HG02870 (cell line): Measurements from ENCODE around the gene CRYZL1.

Experiments
- ATAC-seq: cut with Tn5 transposase; IDR thresholded peaks from one replicate; pipeline ENCODE4 v1.9.1; 2021; ENCODE audit warnings: mild to moderate bottlenecking, moderate library complexity; ENCODE audit not compliant: unreplicated experiment

The CRYZL1 gene

GRCh38 chr21:33542640-33543504 is 98.7 kb downstream of the CRYZL1 start, which contains the start of gene SON:
Gene SON (plus strand): TSS chr21:33543038. CDS start chr21:33543093, 55 bp downstream.
- peak; percentile 90 for ATAC-seq

- ATAC-seq = peak; percentile 48
These were observed 99.5 kb downstream of the CRYZL1 start, which contains the start of gene GART for GRCh38 chr21:33541756-33542639. Gene GART (minus strand): TSS chr21:33542117. CDS start chr21:33539315, 2,802 bp downstream.

GRCh38 chr21:33541105-33541711 is 100.3 kb downstream of the CRYZL1 start:
- ATAC-seq = no peak

GRCh38 chr21:33540711-33541104 is 100.8 kb downstream of the CRYZL1 start:
- no peak for ATAC-seq

GRCh38 chr21:33539616-33540015 is 101.9 kb downstream of the CRYZL1 start:
- no peak for ATAC-seq
